GM18499 (cell line): ENCODE measurements around the gene ZDHHC14.

Experiments
- ATAC-seq: cut with Tn5 transposase; IDR thresholded peaks from one replicate; pipeline ENCODE4 v1.9.1; 2021; ENCODE audit warnings: moderate number of reproducible peaks; ENCODE audit not compliant: insufficient read depth, unreplicated experiment

The ZDHHC14 gene

GRCh38 chr6:157631838-157632614, 251.0 kb downstream of the ZDHHC14 start:
- no peak for ATAC-seq

- no peak for ATAC-seq
These were observed 251.8 kb downstream of the ZDHHC14 start for GRCh38 chr6:157632821-157633220.

GRCh38 chr6:157634546-157634945, 253.6 kb downstream of the ZDHHC14 start:
- ATAC-seq, result no peak

- no peak for ATAC-seq
These were observed 254.6 kb downstream of the ZDHHC14 start for GRCh38 chr6:157635388-157636244.

GRCh38 chr6:157637516-157637915, 256.5 kb downstream of the ZDHHC14 start:
- ATAC-seq, result no peak

- no peak for ATAC-seq
These were observed 257.1 kb downstream of the ZDHHC14 start for GRCh38 chr6:157637941-157638662.

- no peak for ATAC-seq
These were observed 257.8 kb downstream of the ZDHHC14 start for GRCh38 chr6:157638779-157639178.

GRCh38 chr6:157640746-157641451, 259.9 kb downstream of the ZDHHC14 start:
- no peak for ATAC-seq

- no peak for ATAC-seq
These were observed 260.8 kb downstream of the ZDHHC14 start for GRCh38 chr6:157641837-157642236.

GRCh38 chr6:157642736-157643135, 261.7 kb downstream of the ZDHHC14 start:
- no peak for ATAC-seq

GRCh38 chr6:157644043-157644810, 263.2 kb downstream of the ZDHHC14 start:
- ATAC-seq, result no peak

- ATAC-seq, result no peak
These were observed 264.3 kb downstream of the ZDHHC14 start for GRCh38 chr6:157645201-157645795.

- ATAC-seq, result no peak
These were observed 265.0 kb downstream of the ZDHHC14 start for GRCh38 chr6:157646012-157646411.

- ATAC-seq, result no peak
These were observed 266.4 kb downstream of the ZDHHC14 start for GRCh38 chr6:157647261-157647915.

- ATAC-seq, result no peak
These were observed 267.6 kb downstream of the ZDHHC14 start for GRCh38 chr6:157648561-157648960.

GRCh38 chr6:157649311-157650260, 268.6 kb downstream of the ZDHHC14 start:
- no peak for ATAC-seq

- no peak for ATAC-seq
These were observed 269.3 kb downstream of the ZDHHC14 start for GRCh38 chr6:157650261-157650640.
